Thyroid gland (tissue), 4 donors: ENCODE measurements around the gene PCP4L1.

ENCODE experiments used
- CTCF ChIP-seq, 6 experiments: fragments of 200-600 bp in 3 of 6; fragments of 450-650 bp in 3 of 6; sonication (generic) in 3 of 6; IDR thresholded peaks; one replicate each; pipeline ENCODE4 v1.5.1; 2016 to 2019; ENCODE audit warnings: antibody characterized with exemption in 6 of 6, mild to moderate bottlenecking in 2 of 6, inconsistent platforms in 1 of 6, moderate library complexity in 1 of 6
- POLR2A ChIP-seq, 2 donors: fragments of 450-650 bp; IDR thresholded peaks; one replicate each; pipeline ENCODE4 v1.6.1; 2017; ENCODE audit warnings: antibody characterized with exemption in 2 of 2, mild to moderate bottlenecking in 2 of 2, moderate library complexity in 1 of 2

DNA sequence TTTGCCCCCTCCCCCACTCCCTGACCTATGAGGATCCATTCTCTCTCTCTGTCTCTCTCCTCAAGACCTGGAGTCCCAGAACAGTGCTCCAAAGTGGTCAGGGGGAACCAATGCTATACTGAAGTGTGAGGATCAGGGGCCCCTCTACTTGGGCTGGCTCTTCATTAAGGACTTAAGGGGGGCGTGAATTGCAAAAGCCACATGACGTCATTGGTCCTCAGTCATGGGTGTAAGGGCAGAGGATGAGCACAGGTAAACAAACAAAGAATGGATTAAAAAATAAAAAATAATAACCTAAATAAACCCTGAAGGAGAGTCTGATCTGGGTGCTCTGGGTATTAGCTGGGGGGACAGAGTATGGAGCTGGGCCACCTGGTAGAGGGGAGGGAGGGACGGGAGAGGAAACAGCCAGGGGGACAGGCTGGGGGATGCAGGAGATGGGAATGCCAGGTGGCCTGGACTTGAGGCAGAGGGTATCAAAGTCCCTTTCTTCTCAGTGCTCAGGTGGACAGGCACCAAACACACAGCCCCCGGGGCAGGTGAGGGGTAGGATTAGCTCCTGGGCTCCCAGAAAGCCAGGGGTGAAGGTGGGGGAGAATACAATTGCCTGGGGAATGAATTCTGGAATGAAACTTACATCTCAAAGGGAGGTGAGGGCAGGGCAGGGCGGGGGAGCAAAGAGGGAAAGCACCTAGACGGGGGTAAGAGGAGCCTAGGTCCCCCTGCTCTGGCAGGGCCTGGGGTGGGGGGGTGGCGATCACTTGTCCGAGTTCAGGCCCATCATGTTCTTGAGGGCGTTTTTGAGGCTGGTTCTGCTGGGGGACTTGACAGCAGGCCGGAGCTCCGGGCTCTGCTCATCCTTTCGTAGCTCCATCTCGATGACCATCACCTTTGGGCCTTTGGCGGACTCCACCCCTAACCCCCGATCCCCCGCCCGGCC, 46.7 kb downstream of the PCP4L1 start:
- TF ChIP-seq CTCF (IDR thresholded peaks at IDR 0.05) (no peak), POLR2A (IDR thresholded peaks at IDR 0.05) (no peak)
